ENCODE data around the gene UAP1.
"Not testable (repeated sequence)": the region's sequence is repeated elsewhere in the genome, so short reads cannot be mapped to it uniquely, and the experiment has no call there.

Gene UAP1

DNA sequence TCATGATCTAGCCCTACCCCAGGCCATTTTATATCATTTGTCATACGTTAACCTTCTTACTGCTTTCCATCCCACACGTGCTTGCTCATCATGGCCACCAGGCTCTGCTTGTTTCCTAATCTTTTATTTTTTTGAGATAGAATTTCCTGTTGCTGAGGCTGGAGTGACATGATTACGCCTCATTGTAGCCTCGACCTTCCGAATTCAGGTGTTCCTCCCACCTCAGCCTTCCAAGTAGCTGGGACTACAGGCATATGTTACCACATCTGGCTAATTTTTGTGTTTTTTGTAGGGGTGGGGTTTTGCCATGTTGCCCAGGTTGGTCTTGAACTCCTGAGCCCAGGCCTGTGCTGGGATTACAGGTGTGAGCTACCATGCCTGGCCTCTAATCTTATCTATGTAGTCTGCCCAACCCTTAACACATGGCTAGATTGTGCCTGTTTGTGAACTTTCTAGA, 3.3 kb downstream of the UAP1 start:
- H3K4me1 ChIP-seq (ENCODE audit: control insufficient read depth, insufficient read depth, low read length) = peaks cover 9% of the 10 kb centered on the region
- peaks cover 0 to 8% of the 10 kb centered on the region in 2 donors for H3K36me3 ChIP-seq (ENCODE audit: control insufficient read depth in 2 of 2, insufficient read depth in 2 of 2, low read length in 2 of 2)
- no peaks in the 10 kb centered on the region for H3K9me3 ChIP-seq (ENCODE audit: control insufficient read depth in 2 of 2, low read length in 2 of 2)
- no peaks in the 10 kb centered on the region for H3K27me3 ChIP-seq (ENCODE audit: control insufficient read depth in 1 of 2, insufficient read depth in 2 of 2, low read length in 2 of 2)
- no peak overlapping the region for H3K27ac ChIP-seq (ENCODE audit: low read length)
- H3K4me3 ChIP-seq (ENCODE audit: low read length in 2 of 2) = no peak overlapping the region
- no peak overlapping the region for H3K9ac ChIP-seq (ENCODE audit: low read length in 2 of 2)

DNA sequence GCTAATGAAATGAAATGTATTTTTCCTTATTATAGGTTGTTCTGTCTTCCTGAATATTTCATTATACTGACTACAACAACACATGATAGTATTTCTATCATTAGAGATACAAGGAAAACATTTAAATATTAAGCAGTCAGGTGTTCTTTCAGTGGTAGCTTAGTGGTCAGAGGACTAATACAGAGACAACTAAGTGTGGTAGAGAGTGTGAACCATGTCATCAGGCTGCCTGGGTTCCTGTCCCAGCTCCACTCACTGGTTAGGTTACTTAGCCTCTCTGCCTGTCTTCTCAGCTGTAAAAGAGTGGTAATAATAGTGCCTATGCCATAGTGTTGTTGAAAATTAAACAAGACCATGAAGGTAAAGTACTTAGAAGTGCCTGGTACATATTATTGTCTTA, 3.9 kb downstream of the UAP1 start:
- H3K27me3 ChIP-seq (ENCODE audit: control insufficient read depth in 1 of 2, insufficient read depth in 2 of 2, low read length in 2 of 2) = no peaks in the 10 kb centered on the region
- peaks cover 7% of the 10 kb centered on the region for H3K4me1 ChIP-seq (ENCODE audit: control insufficient read depth, insufficient read depth, low read length)
- H3K9me3 ChIP-seq (ENCODE audit: control insufficient read depth in 2 of 2, low read length in 2 of 2) = no peaks in the 10 kb centered on the region
- no peak overlapping the region for H3K4me3 ChIP-seq (ENCODE audit: low read length in 2 of 2)
- peaks cover 0 to 8% of the 10 kb centered on the region in 2 donors for H3K36me3 ChIP-seq (ENCODE audit: control insufficient read depth in 2 of 2, insufficient read depth in 2 of 2, low read length in 2 of 2)
- no peak overlapping the region for H3K27ac ChIP-seq (ENCODE audit: low read length)
- H3K9ac ChIP-seq (ENCODE audit: low read length in 2 of 2) = no peak overlapping the region

DNA sequence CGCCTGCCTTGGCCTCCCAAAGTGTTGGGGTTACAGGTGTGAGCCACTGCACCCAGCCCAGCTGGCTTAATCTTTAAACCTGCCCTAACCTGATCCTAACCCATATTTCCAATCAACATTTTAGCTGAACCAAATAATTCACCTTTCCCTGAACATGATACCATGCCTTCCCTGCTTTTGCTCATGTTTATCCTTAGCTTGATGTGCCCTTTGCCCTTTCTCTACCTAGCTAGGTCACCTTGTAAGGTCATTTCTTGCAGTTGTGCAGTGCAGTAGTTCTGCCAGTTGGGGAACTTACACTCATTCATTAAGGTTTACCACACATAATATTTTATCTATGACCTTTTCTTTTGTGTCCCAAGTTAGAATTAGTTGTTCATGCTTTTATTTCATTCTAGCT, 5.3 kb downstream of the UAP1 start:
- no peak overlapping the region for H3K9ac ChIP-seq (ENCODE audit: low read length in 2 of 2)
- peaks cover 0 to 8% of the 10 kb centered on the region in 2 donors for H3K36me3 ChIP-seq (ENCODE audit: control insufficient read depth in 2 of 2, insufficient read depth in 2 of 2, low read length in 2 of 2)
- H3K4me3 ChIP-seq (ENCODE audit: low read length in 2 of 2) = no peak overlapping the region
- peaks cover 2% of the 10 kb centered on the region for H3K4me1 ChIP-seq (ENCODE audit: control insufficient read depth, insufficient read depth, low read length)
- no peaks in the 10 kb centered on the region for H3K9me3 ChIP-seq (ENCODE audit: control insufficient read depth in 2 of 2, low read length in 2 of 2)
- no peak overlapping the region for H3K27ac ChIP-seq (ENCODE audit: low read length)
- H3K27me3 ChIP-seq (ENCODE audit: control insufficient read depth in 1 of 2, insufficient read depth in 2 of 2, low read length in 2 of 2) = no peaks in the 10 kb centered on the region

DNA sequence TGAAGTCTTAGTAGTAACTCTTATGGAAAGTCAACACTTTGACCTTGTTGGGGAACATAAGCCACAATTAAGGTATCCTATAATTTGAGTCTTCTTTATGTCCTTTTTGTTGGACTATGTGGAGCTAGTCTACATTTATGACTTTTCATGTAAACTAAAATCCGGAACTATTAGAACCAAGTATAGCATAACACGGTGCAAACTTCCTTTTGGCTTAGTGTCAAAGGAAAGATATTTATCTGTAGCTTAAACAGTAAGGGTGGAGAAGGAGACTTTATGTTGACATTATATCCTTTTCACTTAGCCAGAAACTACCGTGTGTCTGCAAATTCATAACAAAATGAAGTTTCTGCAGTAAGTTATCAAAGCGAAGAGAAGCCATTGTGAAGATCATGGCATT, 7.3 kb downstream of the UAP1 start:
- Histone ChIP-seq H3K4me3 (ENCODE audit: low read length in 2 of 2) (no peak overlapping the region), H3K27ac (ENCODE audit: low read length) (no peak overlapping the region), H3K9me3 (ENCODE audit: control insufficient read depth in 2 of 2, low read length in 2 of 2) (no peaks in the 10 kb centered on the region), H3K36me3 (ENCODE audit: control insufficient read depth in 2 of 2, insufficient read depth in 2 of 2, low read length in 2 of 2) (peaks cover 0 to 8% of the 10 kb centered on the region in 2 donors), H3K4me1 (ENCODE audit: control insufficient read depth, insufficient read depth, low read length) (no peaks in the 10 kb centered on the region), H3K27me3 (ENCODE audit: control insufficient read depth in 1 of 2, insufficient read depth in 2 of 2, low read length in 2 of 2) (no peaks in the 10 kb centered on the region), H3K9ac (ENCODE audit: low read length in 2 of 2) (no peak overlapping the region)

DNA sequence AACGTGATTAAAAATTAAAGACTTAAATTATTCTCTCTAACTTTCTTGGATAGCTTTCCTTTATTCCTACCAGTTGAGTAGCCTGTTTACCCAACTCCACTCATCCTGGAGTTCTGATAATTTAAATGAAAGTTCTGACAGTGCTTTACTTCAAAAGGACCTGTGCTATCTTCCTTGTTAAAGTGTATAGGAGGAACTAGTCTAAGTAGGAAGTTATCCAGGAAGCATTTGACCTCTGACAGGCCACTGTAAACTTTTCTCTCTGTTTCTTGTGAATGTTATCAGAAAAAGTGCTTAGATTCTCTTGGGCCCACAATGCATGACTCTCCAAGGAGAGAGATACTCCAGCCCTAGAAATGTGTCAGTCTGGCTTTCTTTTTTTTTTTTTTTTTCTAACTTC, 9.2 kb downstream of the UAP1 start:
- H3K27ac ChIP-seq (ENCODE audit: low read length) = no peak overlapping the region
- H3K36me3 ChIP-seq (ENCODE audit: control insufficient read depth in 2 of 2, insufficient read depth in 2 of 2, low read length in 2 of 2) = peaks cover 0 to 8% of the 10 kb centered on the region in 2 donors
- no peaks in the 10 kb centered on the region for H3K27me3 ChIP-seq (ENCODE audit: control insufficient read depth in 1 of 2, insufficient read depth in 2 of 2, low read length in 2 of 2)
- no peaks in the 10 kb centered on the region for H3K4me1 ChIP-seq (ENCODE audit: control insufficient read depth, insufficient read depth, low read length)
- H3K4me3 ChIP-seq (ENCODE audit: low read length in 2 of 2) = no peak overlapping the region
- H3K9ac ChIP-seq (ENCODE audit: low read length in 2 of 2) = no peak overlapping the region
- H3K9me3 ChIP-seq (ENCODE audit: control insufficient read depth in 2 of 2, low read length in 2 of 2) = no peaks in the 10 kb centered on the region

DNA sequence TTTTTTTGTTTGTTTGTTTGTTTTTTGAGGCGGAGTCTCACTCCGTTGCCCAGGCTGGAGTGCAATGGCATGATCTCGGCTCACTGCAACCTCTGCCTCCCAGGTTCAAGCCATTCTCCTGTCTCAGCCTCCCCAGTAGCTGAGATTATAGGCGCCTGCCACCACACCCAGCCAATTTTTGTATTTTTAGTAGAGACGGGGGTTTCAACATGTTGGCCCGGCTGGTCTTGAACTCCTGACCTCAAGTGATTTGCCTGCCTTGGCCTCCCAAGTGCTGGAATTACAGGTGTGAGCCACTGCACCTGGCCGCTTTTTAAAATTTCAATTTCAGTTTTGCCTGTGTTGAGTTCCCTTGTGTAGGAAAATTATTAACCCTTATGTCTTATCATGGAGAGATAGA, 9.6 kb downstream of the UAP1 start:
- not testable (repeated sequence) for H3K9ac ChIP-seq (ENCODE audit: low read length in 2 of 2); H3K27me3 ChIP-seq (ENCODE audit: control insufficient read depth in 1 of 2, insufficient read depth in 2 of 2, low read length in 2 of 2); H3K4me3 ChIP-seq (ENCODE audit: low read length in 2 of 2); H3K36me3 ChIP-seq (ENCODE audit: control insufficient read depth in 2 of 2, insufficient read depth in 2 of 2, low read length in 2 of 2); H3K9me3 ChIP-seq (ENCODE audit: control insufficient read depth in 2 of 2, low read length in 2 of 2); H3K27ac ChIP-seq (ENCODE audit: low read length); H3K4me1 ChIP-seq (ENCODE audit: control insufficient read depth, insufficient read depth, low read length)

DNA sequence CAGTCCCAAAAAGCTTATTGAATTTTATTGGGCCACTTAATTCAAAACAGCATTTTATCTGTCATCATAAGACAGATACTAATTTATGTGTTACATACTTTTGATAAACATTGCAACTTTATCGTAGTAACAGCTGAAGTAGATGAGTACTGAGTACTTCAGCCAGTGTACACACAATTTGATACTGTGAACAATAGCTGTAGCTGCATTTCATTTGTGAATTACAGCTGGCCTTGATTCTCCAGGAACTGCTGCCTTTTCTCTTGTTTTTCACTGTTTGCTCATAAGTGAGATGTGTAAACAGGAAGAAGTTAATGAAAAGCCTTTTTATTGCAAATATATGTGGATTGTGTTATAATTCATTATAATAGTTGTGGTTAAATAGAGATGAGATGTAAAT, 10.2 kb downstream of the UAP1 start:
- H3K36me3 ChIP-seq (ENCODE audit: control insufficient read depth in 2 of 2, insufficient read depth in 2 of 2, low read length in 2 of 2) = peaks cover 0 to 9% of the 10 kb centered on the region in 2 donors
- H3K9ac ChIP-seq (ENCODE audit: low read length in 2 of 2) = no peak overlapping the region

DNA sequence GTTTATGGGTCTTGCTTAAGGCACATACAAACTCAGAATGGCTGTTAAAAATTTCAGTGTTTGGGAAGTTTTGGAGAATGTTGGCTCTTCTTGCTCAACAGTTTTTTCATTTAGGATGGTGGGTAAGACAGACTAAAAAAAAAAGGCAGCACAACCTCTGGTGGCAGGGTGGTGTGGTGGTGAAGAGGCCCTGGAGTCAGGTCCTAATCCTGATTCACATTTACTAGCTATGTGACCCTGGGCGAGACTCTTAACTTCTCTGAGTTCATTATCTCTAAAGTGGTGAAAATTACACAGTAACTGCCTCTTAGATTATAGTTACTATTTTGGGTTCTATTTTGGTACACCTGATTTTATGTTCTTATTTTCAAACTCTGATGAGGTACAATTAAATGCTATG, 11.6 kb downstream of the UAP1 start:
- peaks cover 4 to 8% of the 10 kb centered on the region in 2 donors for H3K36me3 ChIP-seq (ENCODE audit: control insufficient read depth in 2 of 2, insufficient read depth in 2 of 2, low read length in 2 of 2)
- no peaks in the 10 kb centered on the region for H3K4me1 ChIP-seq (ENCODE audit: control insufficient read depth, insufficient read depth, low read length)
- no peak overlapping the region for H3K4me3 ChIP-seq (ENCODE audit: low read length in 2 of 2)
- H3K27ac ChIP-seq (ENCODE audit: low read length) = no peak overlapping the region
- no peak overlapping the region for H3K9ac ChIP-seq (ENCODE audit: low read length in 2 of 2)
- no peaks in the 10 kb centered on the region for H3K9me3 ChIP-seq (ENCODE audit: control insufficient read depth in 2 of 2, low read length in 2 of 2)
- no peaks in the 10 kb centered on the region for H3K27me3 ChIP-seq (ENCODE audit: control insufficient read depth in 1 of 2, insufficient read depth in 2 of 2, low read length in 2 of 2)

More for the DNA sequence above, 10.2 kb downstream of the UAP1 start:
- Histone ChIP-seq H3K9me3 (ENCODE audit: control insufficient read depth in 2 of 2, low read length in 2 of 2) (no peaks in the 10 kb centered on the region), H3K4me3 (ENCODE audit: low read length in 2 of 2) (no peak overlapping the region), H3K27me3 (ENCODE audit: control insufficient read depth in 1 of 2, insufficient read depth in 2 of 2, low read length in 2 of 2) (no peaks in the 10 kb centered on the region), H3K27ac (ENCODE audit: low read length) (no peak overlapping the region), H3K4me1 (ENCODE audit: control insufficient read depth, insufficient read depth, low read length) (no peaks in the 10 kb centered on the region)

DNA sequence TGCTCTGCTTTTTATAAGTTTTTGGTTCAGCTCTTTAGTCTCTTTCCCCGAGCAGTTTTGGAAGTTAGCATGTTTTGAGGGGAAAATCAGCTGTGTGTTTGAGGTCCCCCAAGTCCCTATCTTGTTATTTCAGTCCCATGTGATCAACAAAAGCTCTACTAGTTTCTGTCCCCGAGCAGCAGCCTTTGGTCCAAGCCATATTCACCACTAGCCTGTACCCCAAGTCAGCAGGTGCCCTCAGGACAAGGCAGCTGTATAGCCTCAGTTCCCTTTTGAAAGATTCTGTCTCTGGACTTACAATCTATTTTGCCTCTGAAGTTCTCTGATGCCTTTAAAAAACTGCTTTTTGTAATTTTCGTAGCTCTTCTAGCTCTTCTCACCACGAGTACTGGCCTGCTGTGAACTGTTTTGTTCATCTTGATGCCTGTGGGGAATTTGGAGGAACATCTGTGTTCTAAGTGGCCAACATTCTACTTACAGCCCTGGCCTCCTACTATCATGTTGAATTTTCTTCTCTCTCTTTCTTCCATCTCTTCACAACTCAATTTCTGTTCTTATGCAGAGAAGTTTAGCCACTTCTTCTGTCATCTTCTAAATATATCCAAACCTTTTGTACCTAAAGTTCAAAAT, 16.7 kb downstream of the UAP1 start:
- no peak overlapping the region for H3K4me3 ChIP-seq (ENCODE audit: low read length in 2 of 2)
- H3K27me3 ChIP-seq (ENCODE audit: control insufficient read depth in 1 of 2, insufficient read depth in 2 of 2, low read length in 2 of 2) = no peaks in the 10 kb centered on the region
- no peaks in the 10 kb centered on the region for H3K9me3 ChIP-seq (ENCODE audit: control insufficient read depth in 2 of 2, low read length in 2 of 2)
- H3K27ac ChIP-seq (ENCODE audit: low read length) = no peak overlapping the region
- H3K9ac ChIP-seq (ENCODE audit: low read length in 2 of 2) = no peak overlapping the region
- H3K36me3 ChIP-seq (ENCODE audit: control insufficient read depth in 2 of 2, insufficient read depth in 2 of 2, low read length in 2 of 2) = peaks cover 8 to 18% of the 10 kb centered on the region in 2 donors
- H3K4me1 ChIP-seq (ENCODE audit: control insufficient read depth, insufficient read depth, low read length) = no peaks in the 10 kb centered on the region

DNA sequence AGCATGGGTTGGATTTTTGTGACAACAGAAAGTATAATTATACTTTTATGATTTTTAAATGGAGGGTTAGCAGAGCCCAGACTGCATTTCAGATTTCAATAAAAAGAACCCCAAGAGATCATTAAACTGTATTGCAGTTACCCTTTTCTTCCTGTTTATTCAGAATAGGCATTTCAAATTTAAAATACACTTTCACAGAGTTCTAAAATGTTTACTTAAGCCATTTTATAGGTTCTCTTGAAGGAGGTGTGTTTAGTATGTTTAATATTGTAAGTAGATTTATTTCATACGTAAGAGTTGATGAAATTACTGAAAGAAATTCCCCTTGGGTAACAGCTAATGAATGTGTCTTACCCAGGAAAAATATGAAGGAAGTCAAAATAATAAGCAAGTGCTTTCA, 17.4 kb downstream of the UAP1 start:
- Histone ChIP-seq H3K36me3 (ENCODE audit: control insufficient read depth in 2 of 2, insufficient read depth in 2 of 2, low read length in 2 of 2) (peaks cover 8 to 18% of the 10 kb centered on the region in 2 donors), H3K4me3 (ENCODE audit: low read length in 2 of 2) (no peak overlapping the region), H3K9ac (ENCODE audit: low read length in 2 of 2) (no peak overlapping the region), H3K27ac (ENCODE audit: low read length) (no peak overlapping the region), H3K4me1 (ENCODE audit: control insufficient read depth, insufficient read depth, low read length) (no peaks in the 10 kb centered on the region), H3K9me3 (ENCODE audit: control insufficient read depth in 2 of 2, low read length in 2 of 2) (no peaks in the 10 kb centered on the region), H3K27me3 (ENCODE audit: control insufficient read depth in 1 of 2, insufficient read depth in 2 of 2, low read length in 2 of 2) (no peaks in the 10 kb centered on the region)

DNA sequence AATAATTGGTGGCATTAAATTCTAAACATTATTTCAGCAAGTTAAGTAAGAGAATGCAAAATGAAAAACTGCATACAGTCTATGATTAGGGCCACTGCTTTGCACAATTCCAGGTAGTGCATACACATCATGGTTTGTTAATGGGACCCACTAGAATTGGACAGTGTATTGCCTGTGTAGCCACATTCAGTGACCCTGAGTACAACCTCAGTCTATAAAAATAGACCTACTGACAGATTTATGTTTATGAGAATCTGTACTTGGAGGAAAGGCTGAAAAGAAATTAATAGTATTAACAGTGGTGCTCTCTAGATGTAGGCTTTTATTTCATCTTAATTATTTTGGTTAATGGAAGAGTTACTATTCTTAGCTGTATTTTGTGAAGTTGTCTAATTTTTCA, 18.8 kb downstream of the UAP1 start:
- peaks cover 8 to 20% of the 10 kb centered on the region in 2 donors for H3K36me3 ChIP-seq (ENCODE audit: control insufficient read depth in 2 of 2, insufficient read depth in 2 of 2, low read length in 2 of 2)
- no peaks in the 10 kb centered on the region for H3K9me3 ChIP-seq (ENCODE audit: control insufficient read depth in 2 of 2, low read length in 2 of 2)
- no peak overlapping the region for H3K27ac ChIP-seq (ENCODE audit: low read length)
- H3K9ac ChIP-seq (ENCODE audit: low read length in 2 of 2) = no peak overlapping the region
- no peaks in the 10 kb centered on the region for H3K27me3 ChIP-seq (ENCODE audit: control insufficient read depth in 1 of 2, insufficient read depth in 2 of 2, low read length in 2 of 2)
- no peaks in the 10 kb centered on the region for H3K4me1 ChIP-seq (ENCODE audit: control insufficient read depth, insufficient read depth, low read length)
- H3K4me3 ChIP-seq (ENCODE audit: low read length in 2 of 2) = no peak overlapping the region
